ENCODE measurements around the gene KIF1B. TPM values are rescaled to one million over a fixed set of nuclear protein-coding genes. Genes with fewer than 3 reads are reported as not detected.

KIF1B gene
- polyA plus RNA-seq, 1 of the 3 experiments (the other 2 are of a cell fraction), result 6.8 TPM

DNA sequence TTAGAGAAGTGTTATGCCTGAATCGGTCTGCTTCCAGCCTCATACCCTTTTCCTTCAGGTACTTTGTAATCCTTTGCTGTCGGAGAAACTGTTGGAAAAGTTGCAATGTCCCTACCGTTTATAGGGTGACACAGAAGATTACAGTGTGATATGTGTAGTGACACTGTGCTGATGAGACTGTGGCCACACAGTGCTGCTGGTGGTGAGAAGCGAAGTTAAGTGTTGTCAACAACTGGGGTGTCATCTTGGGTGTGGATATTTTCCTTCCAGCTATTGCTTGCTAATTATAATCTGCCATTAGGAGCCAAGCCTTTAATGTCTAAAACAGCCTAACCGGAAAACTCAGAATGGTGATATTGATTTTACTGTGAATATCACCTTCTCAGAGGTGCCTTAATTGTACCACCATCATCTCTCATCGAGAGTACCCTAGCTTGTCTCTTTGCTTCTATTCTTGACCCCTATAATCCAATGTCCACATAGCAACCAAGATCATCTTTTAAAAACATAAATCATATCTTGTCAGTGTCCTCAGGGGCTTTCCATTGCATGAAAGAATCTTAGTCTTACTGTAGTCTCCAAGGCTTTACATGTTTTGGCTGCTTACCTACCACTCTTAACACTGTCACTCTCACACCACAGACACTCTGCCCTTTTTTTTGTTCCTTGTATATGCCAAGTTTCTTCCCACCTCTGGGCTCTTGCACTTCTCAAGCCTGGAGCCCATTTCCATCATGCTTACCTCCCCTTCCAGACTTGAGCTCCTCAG is 99.1 kb downstream of the KIF1B start:
- no peak overlapping the region for H3K4me2 ChIP-seq
- ChIA-PET POLR2A (no interaction called here), CTCF (interaction anchor here (0.7 to 1.2 kb wide), 2 partner anchors 40 to 97 kb away, joined by 3 read pairs; no protein-coding TSS in a partner anchor)
- H4K20me1 ChIP-seq (ENCODE audit: insufficient read depth), result no peaks in the 10 kb centered on the region
- H3K9me2 ChIP-seq, result no peaks in the 10 kb centered on the region
- no peaks in the 10 kb centered on the region for H3K27me3 ChIP-seq (ENCODE audit: insufficient read depth)
- 98% methylated on average over 6 of the region's 6 CpGs for WGBS (ENCODE audit: low lambda C conversion rate)
- no peak overlapping the region for H3K27ac ChIP-seq (ENCODE audit: low read depth in 2 of 2, low read length in 1 of 2)
- peaks cover 22 to 28% of the 10 kb centered on the region in 2 experiments for H3K36me3 ChIP-seq (replicated peaks in 1 of 2; ENCODE audit: control insufficient read depth in 1 of 2, insufficient read depth in 2 of 2, low read length in 1 of 2)
- H3K9me3 ChIP-seq, result no peaks in the 10 kb centered on the region
- no peak for DNase-seq
- TF ChIP-seq GATA2 (CRISPR knock-in tag; IDR thresholded peaks at IDR 0.05), result no peak
- no peak for TF ChIP-seq GABPA (IDR thresholded peaks at IDR 0.05; ENCODE audit: low read depth)
- no peak for TF ChIP-seq CHD2 (IDR thresholded peaks at IDR 0.05; ENCODE audit: low read length, partially characterized antibody)
- no peak for TF ChIP-seq EP300 (IDR thresholded peaks at IDR 0.05; ENCODE audit: borderline replicate concordance in 1 of 2, low read depth in 1 of 2, low read length in 1 of 2)
- no peak for TF ChIP-seq JUND (IDR thresholded peaks at IDR 0.05)
- TF ChIP-seq, protein P1, sequence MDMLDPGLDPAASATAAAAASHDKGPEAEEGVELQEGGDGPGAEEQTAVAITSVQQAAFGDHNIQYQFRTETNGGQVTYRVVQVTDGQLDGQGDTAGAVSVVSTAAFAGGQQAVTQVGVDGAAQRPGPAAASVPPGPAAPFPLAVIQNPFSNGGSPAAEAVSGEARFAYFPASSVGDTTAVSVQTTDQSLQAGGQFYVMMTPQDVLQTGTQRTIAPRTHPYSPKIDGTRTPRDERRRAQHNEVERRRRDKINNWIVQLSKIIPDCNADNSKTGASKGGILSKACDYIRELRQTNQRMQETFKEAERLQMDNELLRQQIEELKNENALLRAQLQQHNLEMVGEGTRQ (IDR thresholded peaks at IDR 0.05; ENCODE audit: borderline replicate concordance, low read depth, low read length), result no peak
- TF ChIP-seq RFX5 (IDR thresholded peaks at IDR 0.05; ENCODE audit: low read length), result no peak
- TF ChIP-seq YY1 (IDR thresholded peaks at IDR 0.05; ENCODE audit: low read depth), result no peak
- TF ChIP-seq, protein P2, sequence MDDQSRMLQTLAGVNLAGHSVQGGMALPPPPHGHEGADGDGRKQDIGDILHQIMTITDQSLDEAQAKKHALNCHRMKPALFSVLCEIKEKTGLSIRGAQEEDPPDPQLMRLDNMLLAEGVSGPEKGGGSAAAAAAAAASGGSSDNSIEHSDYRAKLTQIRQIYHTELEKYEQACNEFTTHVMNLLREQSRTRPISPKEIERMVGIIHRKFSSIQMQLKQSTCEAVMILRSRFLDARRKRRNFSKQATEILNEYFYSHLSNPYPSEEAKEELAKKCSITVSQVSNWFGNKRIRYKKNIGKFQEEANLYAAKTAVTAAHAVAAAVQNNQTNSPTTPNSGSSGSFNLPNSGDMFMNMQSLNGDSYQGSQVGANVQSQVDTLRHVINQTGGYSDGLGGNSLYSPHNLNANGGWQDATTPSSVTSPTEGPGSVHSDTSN (IDR thresholded peaks at IDR 0.05), result no peak
- no peak for TF ChIP-seq POLR2AphosphoS5 (IDR thresholded peaks at IDR 0.05; ENCODE audit: low read depth, low read length)
- TF ChIP-seq NRF1 (IDR thresholded peaks at IDR 0.05; ENCODE audit: low read depth, low read length), result no peak
- no peak for TF ChIP-seq RXRA (IDR thresholded peaks at IDR 0.05; ENCODE audit: borderline replicate concordance, low read depth)
- TF ChIP-seq RCOR1 (IDR thresholded peaks at IDR 0.05; ENCODE audit: low read length), result no peak
- TF ChIP-seq, protein P3, sequence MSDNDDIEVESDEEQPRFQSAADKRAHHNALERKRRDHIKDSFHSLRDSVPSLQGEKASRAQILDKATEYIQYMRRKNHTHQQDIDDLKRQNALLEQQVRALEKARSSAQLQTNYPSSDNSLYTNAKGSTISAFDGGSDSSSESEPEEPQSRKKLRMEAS (IDR thresholded peaks at IDR 0.05; ENCODE audit: low read depth), result no peak
- TF ChIP-seq MEF2A (IDR thresholded peaks at IDR 0.05; ENCODE audit: borderline replicate concordance, low read depth), result no peak
- TF ChIP-seq TEAD4 (IDR thresholded peaks at IDR 0.05; ENCODE audit: borderline replicate concordance, insufficient read depth), result no peak
- TF ChIP-seq REST (IDR thresholded peaks at IDR 0.05; ENCODE audit: low read depth, low read length), result no peak
- TF ChIP-seq FOSL2 (IDR thresholded peaks at IDR 0.05; ENCODE audit: borderline replicate concordance, low read depth), result no peak
- peaks cover 0 to 3% of the 10 kb centered on the region in 2 experiments; a peak in 1 of 4 replicates for H3K4me1 ChIP-seq (ENCODE audit: control insufficient read depth in 1 of 2, insufficient read depth in 2 of 2, low read depth in 1 of 2, low read length in 1 of 2)
- no peaks in the 10 kb centered on the region for H3F3A ChIP-seq (replicated peaks; ENCODE audit: insufficient read depth)
- no peak overlapping the region for H3K4me3 ChIP-seq (ENCODE audit: low read depth in 2 of 2, low read length in 1 of 2)
- no peak overlapping the region for H2AFZ ChIP-seq (ENCODE audit: low read depth)
- H3K79me2 ChIP-seq (ENCODE audit: insufficient read depth), result no peaks in the 10 kb centered on the region
- no peak overlapping the region for H3K9ac ChIP-seq

Data from SK-N-SH (cell line).